GM12878 (cell line): ENCODE data around the gene RET. TPM values are rescaled to one million over a fixed set of nuclear protein-coding genes. Genes with fewer than 3 reads are reported as not detected.

Source experiments
- ATAC-seq: fragments of 200-7000 bp; cut with Tn5 transposase; 3 replicates; pipeline ENCODE4 v1.9.1; 2020; ENCODE audit warnings: mild to moderate bottlenecking, moderate library complexity
- BruUV-seq: library from RNA; stranded (reverse); fragments of 400-500 nt; replicated peaks from 2 replicates; lab custom pipeline; 2021; lab: Mats Ljungman, UMichigan
- CTCF ChIA-PET: fragments of 300-600 bp; sonication (Branson Sonifier 250); formaldehyde crosslinking; extraction: SDS; loops from one replicate; lab custom pipeline; 2021; ENCODE audit warnings: inconsistent platforms; lab: Yijun Ruan, JAX
- POLR2A ChIA-PET: fragments of 350-600 bp; formaldehyde crosslinking; extraction: SDS; loops from one replicate; lab custom pipeline; 2021; ENCODE audit warnings: inconsistent platforms; lab: Charles Lee
- RAD21 ChIA-PET: fragments of 300-600 bp; sonication (Branson Sonifier 250); formaldehyde crosslinking; loops from one replicate; lab custom pipeline; 2023; ENCODE audit warnings: antibody characterized with exemption; ENCODE audit not compliant: unreplicated experiment; lab: Charles Lee
- SMC1A ChIA-PET: fragments of 300-600 bp; sonication (Branson Sonifier 250); formaldehyde crosslinking; loops from one replicate; lab custom pipeline; 2023; ENCODE audit not compliant: unreplicated experiment, uncharacterized antibody; lab: Charles Lee
- DNase-seq: peaks from one replicate; pipeline ENCODE4 v3.0.0-alpha.2; 2011; ENCODE audit warnings: low read depth, low spot score
- FAIRE-seq: peaks from 3 replicates; lab custom pipeline; 2011; peaks lifted over from hg19 to GRCh38; lab: Jason Lieb, UNC
- H2AFZ ChIP-seq: 2 replicates; pipeline ENCODE4 v1.6.0; 2011; ENCODE audit warnings: low read depth, low read length, control low read depth; ENCODE audit not compliant: control insufficient read depth
- H3K27ac ChIP-seq: 2 replicates; pipeline ENCODE4 v1.5.1; 2011; ENCODE audit warnings: control low read depth; ENCODE audit not compliant: control insufficient read depth, insufficient read depth
- H3K27me3 ChIP-seq, 2 experiments: replicated peaks in 1 of 2; 2 replicates each; pipeline versions ENCODE4 v1.6.0 to v1.6.1; 2011; ENCODE audit warnings: low read length in 1 of 2; ENCODE audit not compliant: control insufficient read depth in 2 of 2, insufficient read depth in 2 of 2
- H3K36me3 ChIP-seq, 2 experiments: 2 replicates each; pipeline ENCODE4 v1.5.1; 2011; ENCODE audit warnings: low read length in 1 of 2; ENCODE audit not compliant: control insufficient read depth in 2 of 2, insufficient read depth in 2 of 2
- H3K4me1 ChIP-seq: 2 replicates; pipeline ENCODE4 v1.6.1; 2011; ENCODE audit warnings: mild to moderate bottlenecking, low read length, moderate library complexity, mixed read lengths; ENCODE audit not compliant: control insufficient read depth, insufficient read depth
- H3K4me2 ChIP-seq: 2 replicates; pipeline ENCODE4 v1.6.0; 2011; ENCODE audit warnings: control low read depth; ENCODE audit not compliant: control insufficient read depth, insufficient read depth
- H3K4me3 ChIP-seq: fragments of 200-600 bp; sonication (generic); 2 replicates; pipeline ENCODE4 v1.5.1; 2016
- H3K79me2 ChIP-seq: 2 replicates; pipeline ENCODE4 v1.6.0; 2011; ENCODE audit warnings: low read length; ENCODE audit not compliant: control insufficient read depth, insufficient read depth
- H3K9ac ChIP-seq: 2 replicates; pipeline ENCODE4 v1.8.0; 2011; ENCODE audit warnings: low read length, control low read depth, mixed read lengths; ENCODE audit not compliant: control insufficient read depth, insufficient read depth
- H3K9me3 ChIP-seq: replicated peaks from 3 replicates; pipeline ENCODE4 v1.5.1; 2011; ENCODE audit warnings: mild to moderate bottlenecking, low read length; ENCODE audit not compliant: control insufficient read depth, insufficient read depth
- H4K20me1 ChIP-seq: 2 replicates; pipeline ENCODE4 v1.6.0; 2011; ENCODE audit not compliant: control insufficient read depth, insufficient read depth
- CBX5 ChIP-seq: sonication (generic); IDR thresholded peaks from 2 replicates; pipeline ENCODE4 v1.6.1; 2016; ENCODE audit warnings: low read depth, moderate library complexity, mild to moderate bottlenecking, inconsistent platforms
- CEBPB ChIP-seq, 2 experiments: fragments of 150-350 bp in 1 of 2; IDR thresholded peaks; 2 replicates each; pipeline ENCODE4 v1.6.1; 2012 to 2014; ENCODE audit warnings: low read depth in 2 of 2, low read length in 2 of 2, borderline replicate concordance in 1 of 2, inconsistent platforms in 1 of 2
- NFIC ChIP-seq: IDR thresholded peaks from 2 replicates; pipeline ENCODE4 v1.6.1; 2012; ENCODE audit warnings: low read depth, mild to moderate bottlenecking, inconsistent platforms, low read length, moderate library complexity
- NRF1 ChIP-seq: conservative IDR thresholded peaks from 2 replicates; pipeline ENCODE4 v1.6.1; 2011; ENCODE audit warnings: mild to moderate bottlenecking, low read depth, low read length, improper control_type of control experiment
- REST ChIP-seq: IDR thresholded peaks from 2 replicates; pipeline ENCODE4 v1.6.1; 2012; ENCODE audit warnings: mild to moderate bottlenecking, low read depth, low read length
- SMARCA5 ChIP-seq: fragments of 450-650 bp; IDR thresholded peaks from 2 replicates; pipeline ENCODE4 v1.6.1; 2017; ENCODE audit warnings: mild to moderate bottlenecking
- SPI1 ChIP-seq: IDR thresholded peaks from 2 replicates; pipeline ENCODE4 v1.6.1; 2011; ENCODE audit warnings: low read depth, mild to moderate bottlenecking, low read length, moderate library complexity, borderline replicate concordance; ENCODE audit not compliant: insufficient read depth
- SUPT20H ChIP-seq: IDR thresholded peaks from 2 replicates; pipeline ENCODE4 v1.6.1; 2011; ENCODE audit warnings: low read depth, mild to moderate bottlenecking, low read length, moderate library complexity, borderline replicate concordance; ENCODE audit not compliant: control insufficient read depth
- WGBS: methylation state at CpG from one replicate; pipeline ENCODE4 v1.1.6; 2016; ENCODE audit warnings: low lambda C conversion rate; ENCODE audit not compliant: insufficient replicate concordance, insufficient coverage; ENCODE audit errors: missing lambda C conversion rate; 5-methylcytosine and 5-hydroxymethylcytosine counted together
- in situ Hi-C: fragments of 300-500 bp; cut with MboI; formaldehyde crosslinking; loops from 9 replicates; pipeline ENCODE4 v1.14.3; 2018; ENCODE audit warnings: mixed read lengths
- intact Hi-C: fragments of 100-400 bp; cut with micrococcal nuclease; formaldehyde crosslinking; loops from one replicate; pipeline ENCODE4 v1.14.2; 2022; ENCODE audit not compliant: unreplicated experiment
- polyA plus RNA-seq, 11 experiments: library from polyadenylated mRNA; depleted of rRNA in 4 of 11; unstranded in 6 of 11; stranded (reverse) in 5 of 11; fragments of >200 nt; fragmentation: Nextera tagmentation in 4 of 11; fragmentation: Illumina TruSeq in 1 of 11; extraction: Ambion mirVana in 4 of 11; extraction: Trizol in 1 of 11; gene quantifications; 1 replicate in 1 of 11; 2 replicates in 10 of 11; pipeline versions ENCODE4 v1.2.1 to v1.2.3, GENCODE V29; 2011 to 2016; ENCODE audit warnings: inconsistent platforms in 2 of 11, missing spikeins in 2 of 11, low read depth in 1 of 11
- total RNA-seq, 4 experiments: library from RNA; depleted of rRNA in 3 of 4; stranded (reverse); fragments of >200 nt in 3 of 4; fragmentation: Illumina TruSeq in 1 of 4; extraction: Trizol in 1 of 4; gene quantifications; 2 replicates each; pipeline versions ENCODE4 v1.2.1 to v1.2.3, GENCODE V29; 2013 to 2021
- TF ChIP-seq, protein P1 (sequence below): IDR thresholded peaks from 2 replicates; pipeline ENCODE4 v1.6.1; 2011; ENCODE audit warnings: mild to moderate bottlenecking, low read depth, low read length, moderate library complexity; ENCODE audit not compliant: insufficient replicate concordance

The RET gene
- total and polyA plus RNA-seq, 10 of the 15 experiments (the other 5 are each of a cell fraction or from before 2014, with no cell fraction given), result not detected

GRCh38 chr10:43061760-43062159, 15.1 kb upstream of the RET start:
- WGBS, result 31% methylated on average over 9 of the region's 9 CpGs
- H3K27ac ChIP-seq, result no peak overlapping the region
- no peak overlapping the region for H3K4me3 ChIP-seq
- CTCF ChIA-PET, result no interaction called here
- no peak overlapping the region for H3K9ac ChIP-seq
- BruUV-seq, result no TSS peak
- POLR2A ChIA-PET, result no interaction called here
- no peaks in the 10 kb centered on the region for H3K4me1 ChIP-seq
- in situ Hi-C loops (no loop called here), intact Hi-C loops (no loop called here)
- H3K36me3 ChIP-seq, result no peaks in the 10 kb centered on the region
- no peaks in the 10 kb centered on the region; a peak in 2 of 4 replicates for H3K27me3 ChIP-seq
- H3K79me2 ChIP-seq, result no peaks in the 10 kb centered on the region
- no peak for ATAC-seq
- SMC1A ChIA-PET, result no interaction called here
- TF ChIP-seq SPI1, result no peak
- TF ChIP-seq CBX5, result no peak
- no peak for TF ChIP-seq SMARCA5
- TF ChIP-seq CEBPB (IDR thresholded peaks at IDR 0.05; ENCODE audit: borderline replicate concordance in 1 of 2, low read depth in 2 of 2, low read length in 2 of 2), result no peak
- no peak for TF ChIP-seq NFIC
- no peak for TF ChIP-seq NRF1
- TF ChIP-seq, protein P1, sequence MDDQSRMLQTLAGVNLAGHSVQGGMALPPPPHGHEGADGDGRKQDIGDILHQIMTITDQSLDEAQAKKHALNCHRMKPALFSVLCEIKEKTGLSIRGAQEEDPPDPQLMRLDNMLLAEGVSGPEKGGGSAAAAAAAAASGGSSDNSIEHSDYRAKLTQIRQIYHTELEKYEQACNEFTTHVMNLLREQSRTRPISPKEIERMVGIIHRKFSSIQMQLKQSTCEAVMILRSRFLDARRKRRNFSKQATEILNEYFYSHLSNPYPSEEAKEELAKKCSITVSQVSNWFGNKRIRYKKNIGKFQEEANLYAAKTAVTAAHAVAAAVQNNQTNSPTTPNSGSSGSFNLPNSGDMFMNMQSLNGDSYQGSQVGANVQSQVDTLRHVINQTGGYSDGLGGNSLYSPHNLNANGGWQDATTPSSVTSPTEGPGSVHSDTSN, result no peak
- TF ChIP-seq SUPT20H, result no peak
- TF ChIP-seq REST, result no peak
- H3K9me3 ChIP-seq, result no peaks in the 10 kb centered on the region
- RAD21 ChIA-PET, result no interaction called here
- no peak overlapping the region for H3K4me2 ChIP-seq
- no peak for FAIRE-seq
- DNase-seq, result no peak
- no peak overlapping the region for H2AFZ ChIP-seq
- no peaks in the 10 kb centered on the region for H4K20me1 ChIP-seq
